Fibroblast of villous mesenchyme (primary cell): ENCODE measurements around the gene MFSD6L. TPM values are rescaled to one million over a fixed set of nuclear protein-coding genes. Genes with fewer than 3 reads are reported as not detected.

Source experiments
- DNase-seq: peaks from one replicate; pipeline ENCODE4 v3.0.0-alpha.2; 2010; ENCODE audit warnings: low read depth
- H3K4me3 ChIP-seq: 2 replicates; pipeline ENCODE4 v1.5.1; 2011; ENCODE audit warnings: low read depth, mild to moderate bottlenecking, low read length
- total RNA-seq: library from RNA; depleted of rRNA; stranded (reverse); fragments of >200 nt; gene quantifications from 2 replicates; pipeline ENCODE4 v1.2.3, GENCODE V29; 2012
- TF ChIP-seq, protein P1 (sequence below): IDR thresholded peaks from 2 replicates; pipeline ENCODE4 v1.5.1; 2012; ENCODE audit warnings: low read depth, mild to moderate bottlenecking, low read length; ENCODE audit not compliant: insufficient read depth

The MFSD6L gene
- total RNA-seq, 1 donor, result not detected

DNA sequence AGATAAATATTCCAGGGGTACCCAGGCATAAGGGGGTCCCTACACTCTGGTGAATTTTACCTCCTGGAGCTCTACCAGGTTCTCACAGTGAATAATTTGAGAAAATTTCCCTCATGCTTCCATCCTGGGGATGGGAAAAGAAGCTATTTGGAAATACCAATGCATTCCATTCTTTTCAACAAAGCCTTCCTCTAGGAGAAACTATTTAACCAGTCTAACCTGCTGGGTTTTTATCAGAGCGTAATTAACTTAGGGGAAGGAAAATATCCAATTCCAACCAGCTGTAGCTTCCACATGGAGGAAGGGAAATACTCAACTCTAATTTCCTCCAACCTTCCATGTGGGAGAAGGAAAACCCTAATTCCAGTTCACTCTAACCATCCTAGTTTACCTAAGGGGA lies 17.0 kb downstream of the MFSD6L start:
- DNase-seq, result no peak
- TF ChIP-seq, protein P1, sequence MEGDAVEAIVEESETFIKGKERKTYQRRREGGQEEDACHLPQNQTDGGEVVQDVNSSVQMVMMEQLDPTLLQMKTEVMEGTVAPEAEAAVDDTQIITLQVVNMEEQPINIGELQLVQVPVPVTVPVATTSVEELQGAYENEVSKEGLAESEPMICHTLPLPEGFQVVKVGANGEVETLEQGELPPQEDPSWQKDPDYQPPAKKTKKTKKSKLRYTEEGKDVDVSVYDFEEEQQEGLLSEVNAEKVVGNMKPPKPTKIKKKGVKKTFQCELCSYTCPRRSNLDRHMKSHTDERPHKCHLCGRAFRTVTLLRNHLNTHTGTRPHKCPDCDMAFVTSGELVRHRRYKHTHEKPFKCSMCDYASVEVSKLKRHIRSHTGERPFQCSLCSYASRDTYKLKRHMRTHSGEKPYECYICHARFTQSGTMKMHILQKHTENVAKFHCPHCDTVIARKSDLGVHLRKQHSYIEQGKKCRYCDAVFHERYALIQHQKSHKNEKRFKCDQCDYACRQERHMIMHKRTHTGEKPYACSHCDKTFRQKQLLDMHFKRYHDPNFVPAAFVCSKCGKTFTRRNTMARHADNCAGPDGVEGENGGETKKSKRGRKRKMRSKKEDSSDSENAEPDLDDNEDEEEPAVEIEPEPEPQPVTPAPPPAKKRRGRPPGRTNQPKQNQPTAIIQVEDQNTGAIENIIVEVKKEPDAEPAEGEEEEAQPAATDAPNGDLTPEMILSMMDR, result no peak

DNA sequence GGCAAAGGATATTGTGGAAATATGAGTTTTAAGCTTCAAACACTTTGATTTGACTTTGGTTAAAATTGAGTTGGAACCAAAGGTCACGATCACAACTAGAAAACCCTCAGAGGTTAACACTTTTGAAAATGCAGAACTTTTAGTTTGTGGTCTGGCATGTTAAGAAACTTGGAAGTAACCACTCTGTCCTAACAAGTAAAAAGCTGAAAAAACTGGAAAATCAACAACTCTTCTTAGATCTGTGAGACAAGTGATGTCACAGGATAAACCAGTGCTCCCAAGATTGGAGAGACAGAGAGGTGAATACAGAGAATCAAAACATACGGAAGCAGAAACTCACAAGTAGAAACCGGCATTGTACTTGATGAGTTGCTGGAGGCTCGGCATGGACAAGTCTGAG lies 17.4 kb downstream of the MFSD6L start:
- TF ChIP-seq, protein P1, result no peak
- H3K4me3 ChIP-seq, result no peak overlapping the region
- no peak for DNase-seq

More for the DNA sequence above, 17.0 kb downstream of the MFSD6L start:
- no peak overlapping the region for H3K4me3 ChIP-seq

DNA sequence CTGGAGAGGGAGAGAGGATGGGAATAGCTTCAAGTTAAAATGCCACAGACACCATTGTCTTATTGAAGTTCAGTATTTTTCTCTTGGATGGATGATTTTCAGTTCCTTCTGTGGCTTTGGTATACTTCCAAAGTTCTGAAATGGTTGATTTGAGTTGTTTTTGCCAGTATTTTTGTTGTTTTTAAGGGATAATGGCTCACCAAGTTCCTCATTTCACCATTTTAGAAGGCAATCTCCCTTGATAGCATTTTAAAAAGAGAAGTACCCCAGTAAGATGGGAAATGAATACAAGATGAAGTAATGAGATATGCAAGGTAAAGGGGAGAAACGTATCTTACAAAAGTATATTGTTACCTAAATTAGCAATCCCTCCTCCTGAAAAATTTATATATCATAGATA lies 22.3 kb downstream of the MFSD6L start:
- TF ChIP-seq, protein P1, result no peak
- H3K4me3 ChIP-seq, result no peak overlapping the region
- no peak for DNase-seq

DNA sequence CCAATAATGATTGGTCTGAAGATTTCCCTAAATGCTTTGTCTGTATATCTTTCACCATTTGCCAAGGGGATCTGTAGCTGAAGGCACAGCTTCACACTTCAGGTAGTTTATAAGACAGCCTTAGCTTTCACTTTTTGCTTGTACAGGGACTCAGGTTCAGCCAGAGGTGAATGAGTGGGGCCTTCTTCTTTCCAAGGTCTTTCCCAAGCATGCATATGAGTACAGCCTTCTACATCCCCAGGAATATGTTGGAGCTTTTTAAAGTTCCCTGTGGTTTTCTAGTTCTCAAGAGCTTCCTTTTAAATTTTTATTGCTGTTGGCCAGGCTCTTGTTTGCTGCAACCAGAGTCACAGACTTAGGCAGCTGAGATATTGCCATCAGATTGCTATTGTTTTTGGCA lies 22.9 kb downstream of the MFSD6L start:
- H3K4me3 ChIP-seq, result no peak overlapping the region
- TF ChIP-seq, protein P1, result no peak
- no peak for DNase-seq

DNA sequence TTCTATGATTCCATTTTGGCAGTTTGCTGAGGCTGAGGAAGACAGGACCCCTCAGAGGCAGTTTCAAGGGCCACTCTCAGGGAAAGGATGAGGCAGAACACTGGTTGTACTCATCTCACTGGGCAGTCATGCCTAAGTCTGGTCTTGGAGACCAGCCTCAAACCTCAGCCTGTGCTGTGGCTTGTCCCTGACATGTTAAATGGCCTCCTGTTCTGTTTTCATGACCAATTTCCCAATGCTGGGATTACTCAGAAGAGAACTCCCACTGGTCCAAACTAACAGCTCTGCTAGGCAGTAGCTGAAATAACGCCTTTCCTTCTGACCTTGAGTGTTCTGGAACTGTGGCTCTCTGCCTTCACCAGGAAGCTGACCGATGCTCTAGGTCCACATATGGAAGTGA lies 32.4 kb downstream of the MFSD6L start:
- TF ChIP-seq, protein P1, result no peak
- DNase-seq, result no peak
- H3K4me3 ChIP-seq, result no peak overlapping the region

DNA sequence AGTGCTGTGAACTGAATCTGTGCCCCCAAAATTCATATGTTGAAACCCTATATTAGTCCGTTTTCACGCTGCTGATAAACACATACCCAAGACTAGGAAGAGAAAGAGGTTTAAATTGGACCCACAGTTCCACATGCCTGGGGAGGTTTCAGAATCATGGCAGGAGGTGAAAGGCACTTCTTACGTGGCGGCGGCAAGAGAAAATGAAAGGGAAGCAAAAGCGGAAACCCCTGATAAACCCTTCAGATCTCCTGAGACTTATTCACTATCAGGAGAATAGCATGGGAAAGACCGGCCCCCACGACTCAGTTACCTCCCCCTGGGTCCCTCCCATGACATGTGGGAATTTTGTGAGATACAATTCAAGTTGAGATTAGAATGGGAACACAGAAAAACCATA lies 37.2 kb downstream of the MFSD6L start:
- DNase-seq, result no peak
- H3K4me3 ChIP-seq, result no peak overlapping the region
- TF ChIP-seq, protein P1, result no peak

DNA sequence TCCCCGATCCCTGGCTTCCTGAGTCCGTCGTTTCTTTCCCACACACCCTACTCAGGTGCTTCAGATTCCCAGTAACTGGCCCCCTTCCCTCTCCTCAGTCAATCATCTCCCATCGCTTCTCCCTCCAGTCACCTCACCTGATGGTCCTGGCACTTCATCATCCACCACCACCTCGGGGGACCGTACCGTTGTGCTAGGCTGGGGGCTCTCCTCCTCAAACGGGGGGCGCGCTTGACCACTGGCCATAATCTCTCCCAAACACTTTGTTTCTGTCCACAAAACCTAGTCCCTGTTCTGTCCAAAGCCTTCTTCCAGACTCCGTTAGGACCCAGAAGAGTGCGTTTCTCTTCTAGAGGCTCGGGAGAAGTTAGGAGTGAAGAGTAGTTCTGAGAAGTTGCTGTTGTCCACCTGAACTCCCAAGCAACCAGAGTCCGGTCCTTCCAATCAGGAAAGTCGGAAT lies 41.0 kb downstream of the MFSD6L start, which contains the start of gene SPDYE4:
SPDYE4 (minus strand) TSS at position 410 of the 460 bp plus-strand sequence; CDS start at position 246, 164 bp downstream.
- H3K4me3 ChIP-seq, result no peak within 1 kb of the TSS
- no peak for DNase-seq

More for the DNA sequence above, 41.0 kb downstream of the MFSD6L start, which contains the start of gene SPDYE4:
- TF ChIP-seq, protein P1, result no peak
